Brain microvascular endothelial cell (primary cell): ENCODE results near the gene SYT14.

ENCODE experiments used
- DNase-seq: peaks from one replicate; pipeline ENCODE4 v3.0.0-alpha.2; 2020
- H3K27ac ChIP-seq: fragments of 250-450 bp; sonication (Bioruptor Pico); 2 replicates; pipeline ENCODE4 v1.5.1; 2020; ENCODE audit warnings: mild to moderate bottlenecking, moderate library complexity
- H3K27me3 ChIP-seq: fragments of 250-450 bp; sonication (Bioruptor Pico); replicated peaks from 2 replicates; pipeline ENCODE4 v1.5.1; 2020; ENCODE audit warnings: mild to moderate bottlenecking
- H3K36me3 ChIP-seq: fragments of 250-450 bp; sonication (Bioruptor Pico); replicated peaks from 2 replicates; pipeline ENCODE4 v1.5.1; 2020; ENCODE audit warnings: mild to moderate bottlenecking
- H3K4me3 ChIP-seq: 2 replicates; pipeline ENCODE4 v1.5.1; 2011; ENCODE audit warnings: low read depth, mild to moderate bottlenecking, control low read depth, low read length, moderate library complexity
- in situ Hi-C: cut with HindIII; loops from 2 replicates; pipeline ENCODE4 v1.10.0; 2017; ENCODE audit warnings: low sequenced_read_pairs, low pct_ligation_motif_present
- TF ChIP-seq, protein P1 (sequence below): IDR thresholded peaks from 2 replicates; pipeline ENCODE4 v1.5.1; 2011; ENCODE audit warnings: low read depth, mild to moderate bottlenecking, moderate library complexity, low read length, control low read depth, inconsistent platforms; ENCODE audit errors: missing control alignments

SYT14 gene

DNA sequence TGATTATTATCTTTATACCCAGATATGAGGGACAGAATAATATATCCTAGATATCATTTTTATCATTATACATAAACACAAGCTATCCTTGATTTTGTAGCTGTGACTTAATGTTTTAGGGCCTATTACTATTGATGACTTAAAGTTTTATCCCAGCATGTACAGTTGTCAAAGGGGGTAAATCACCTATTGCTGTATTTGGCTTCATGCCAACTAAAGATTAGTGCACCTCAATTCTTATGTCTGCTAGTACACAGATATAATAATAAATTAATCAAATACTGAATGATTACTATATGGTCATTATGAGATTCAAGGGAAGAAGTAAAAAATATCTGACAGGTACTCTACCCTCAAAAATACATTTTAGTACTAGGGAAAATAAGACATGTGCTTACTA lies 84.0 kb downstream of the SYT14 start:
- H3K4me3 ChIP-seq, result no peak overlapping the region
- no peaks in the 10 kb centered on the region for H3K36me3 ChIP-seq
- TF ChIP-seq, protein P1, sequence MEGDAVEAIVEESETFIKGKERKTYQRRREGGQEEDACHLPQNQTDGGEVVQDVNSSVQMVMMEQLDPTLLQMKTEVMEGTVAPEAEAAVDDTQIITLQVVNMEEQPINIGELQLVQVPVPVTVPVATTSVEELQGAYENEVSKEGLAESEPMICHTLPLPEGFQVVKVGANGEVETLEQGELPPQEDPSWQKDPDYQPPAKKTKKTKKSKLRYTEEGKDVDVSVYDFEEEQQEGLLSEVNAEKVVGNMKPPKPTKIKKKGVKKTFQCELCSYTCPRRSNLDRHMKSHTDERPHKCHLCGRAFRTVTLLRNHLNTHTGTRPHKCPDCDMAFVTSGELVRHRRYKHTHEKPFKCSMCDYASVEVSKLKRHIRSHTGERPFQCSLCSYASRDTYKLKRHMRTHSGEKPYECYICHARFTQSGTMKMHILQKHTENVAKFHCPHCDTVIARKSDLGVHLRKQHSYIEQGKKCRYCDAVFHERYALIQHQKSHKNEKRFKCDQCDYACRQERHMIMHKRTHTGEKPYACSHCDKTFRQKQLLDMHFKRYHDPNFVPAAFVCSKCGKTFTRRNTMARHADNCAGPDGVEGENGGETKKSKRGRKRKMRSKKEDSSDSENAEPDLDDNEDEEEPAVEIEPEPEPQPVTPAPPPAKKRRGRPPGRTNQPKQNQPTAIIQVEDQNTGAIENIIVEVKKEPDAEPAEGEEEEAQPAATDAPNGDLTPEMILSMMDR, result no peak
- no peaks in the 10 kb centered on the region for H3K27me3 ChIP-seq
- DNase-seq, result no peak
- no peak overlapping the region for H3K27ac ChIP-seq
- in situ Hi-C loops, result no loop called here

DNA sequence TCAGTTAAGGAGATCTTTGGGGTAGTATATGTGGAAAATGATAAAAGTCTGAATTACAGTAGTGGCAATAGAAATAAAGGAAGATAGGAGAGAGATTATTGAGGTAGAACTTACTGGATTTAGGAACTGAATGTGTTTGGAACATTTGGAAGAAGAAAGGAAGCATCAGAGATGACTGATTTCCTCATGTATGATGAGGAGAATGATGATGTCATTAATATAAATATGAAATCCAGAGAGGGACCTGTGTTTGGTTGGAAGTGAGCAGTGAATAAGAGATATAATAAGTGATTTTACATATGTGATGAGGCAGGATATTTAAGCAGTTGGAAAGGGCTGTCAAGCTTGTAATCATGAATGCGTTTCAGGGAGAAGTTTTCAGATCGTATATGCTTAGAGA lies 86.3 kb downstream of the SYT14 start:
- in situ Hi-C loops, result no loop called here
- H3K4me3 ChIP-seq, result no peak overlapping the region
- H3K36me3 ChIP-seq, result no peaks in the 10 kb centered on the region
- no peak overlapping the region for H3K27ac ChIP-seq
- TF ChIP-seq, protein P1, result no peak
- DNase-seq, result no peak
- no peaks in the 10 kb centered on the region for H3K27me3 ChIP-seq

DNA sequence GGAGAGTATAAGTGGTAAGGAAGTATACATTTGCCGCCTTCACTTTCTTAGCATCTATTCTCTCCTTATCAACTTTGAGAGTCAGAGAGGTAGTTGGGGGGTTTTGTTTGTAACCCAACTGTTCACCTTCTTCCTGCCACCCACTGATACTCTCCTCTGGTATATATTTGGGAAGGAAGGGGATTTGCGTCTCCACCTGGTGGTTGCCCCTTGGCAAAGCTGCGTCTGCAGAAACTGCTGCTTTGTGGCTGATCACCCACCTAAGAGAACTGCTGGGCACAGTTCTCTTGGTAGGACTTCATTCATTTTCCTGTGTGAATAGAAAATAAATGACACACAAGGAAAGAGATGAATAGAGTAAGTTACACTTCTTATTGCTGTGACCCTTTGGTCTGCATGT lies 87.0 kb downstream of the SYT14 start:
- in situ Hi-C loops, result no loop called here
- TF ChIP-seq, protein P1, result peak; percentile 20
- Histone ChIP-seq H3K27ac (no peak overlapping the region), H3K27me3 (no peaks in the 10 kb centered on the region), H3K4me3 (no peak overlapping the region), H3K36me3 (no peaks in the 10 kb centered on the region)
- no peak for DNase-seq

DNA sequence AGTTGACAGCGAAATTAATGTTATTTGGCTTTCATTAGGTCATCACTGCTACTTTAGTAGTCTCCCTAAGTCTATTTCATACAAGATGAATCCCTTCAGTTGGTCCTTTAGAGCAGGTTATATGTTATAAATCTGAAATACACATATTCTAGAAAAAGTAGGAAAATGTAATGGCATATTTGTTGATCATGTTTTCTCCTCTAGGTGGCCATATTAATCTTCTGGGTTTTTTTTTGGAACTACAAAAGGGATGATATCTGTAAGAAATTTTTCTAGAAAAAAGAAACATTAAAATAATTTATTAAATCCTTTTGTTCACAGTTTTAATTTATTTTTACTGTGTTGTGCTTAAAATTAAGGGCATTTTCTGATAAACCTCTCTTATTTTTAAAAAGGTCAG lies 87.9 kb downstream of the SYT14 start:
- no peak for DNase-seq
- no peak overlapping the region for H3K27ac ChIP-seq
- H3K36me3 ChIP-seq, result no peaks in the 10 kb centered on the region
- no peaks in the 10 kb centered on the region for H3K27me3 ChIP-seq
- TF ChIP-seq, protein P1, result no peak
- no peak overlapping the region for H3K4me3 ChIP-seq
- in situ Hi-C loops, result no loop called here

GRCh38 chr1:210027994-210028393 lies 90.0 kb downstream of the SYT14 start:
- Histone ChIP-seq H3K27ac (no peak overlapping the region), H3K27me3 (no peaks in the 10 kb centered on the region), H3K4me3 (no peak overlapping the region), H3K36me3 (no peaks in the 10 kb centered on the region)
- DNase-seq, result no peak
- in situ Hi-C loops, result no loop called here
- TF ChIP-seq, protein P1, result no peak

DNA sequence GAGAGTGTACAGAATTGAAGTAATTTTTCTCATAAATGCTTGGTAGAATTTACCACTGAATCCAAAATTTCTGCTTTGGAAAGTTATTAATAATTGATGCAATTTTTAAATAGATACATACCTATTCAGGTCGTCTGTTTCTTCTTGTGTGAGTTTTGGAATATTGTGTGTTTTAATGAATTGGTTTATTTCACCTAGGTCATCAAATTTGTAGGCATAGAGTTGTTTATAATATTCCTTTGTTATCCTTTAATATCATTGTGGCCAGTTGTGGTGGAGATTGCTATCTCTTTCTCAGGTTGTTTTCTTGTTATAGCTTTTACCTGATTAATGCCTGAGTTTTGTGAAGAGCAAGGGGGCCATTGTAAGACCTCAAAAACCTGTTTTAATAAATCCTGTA lies 93.5 kb downstream of the SYT14 start:
- Histone ChIP-seq H3K36me3 (no peaks in the 10 kb centered on the region), H3K27ac (no peak overlapping the region), H3K27me3 (no peaks in the 10 kb centered on the region), H3K4me3 (no peak overlapping the region)
- TF ChIP-seq, protein P1, result no peak
- in situ Hi-C loops, result no loop called here
- DNase-seq, result no peak
